Psoas muscle (tissue), 8 donors: Measurements from ENCODE around the gene AOC3. TPM values are rescaled to one million over a fixed set of nuclear protein-coding genes. Genes with fewer than 3 reads are reported as not detected.

Source experiments
- ATAC-seq, 4 donors: fragments of 200-7000 bp; cut with Tn5 transposase; one replicate each; pipeline ENCODE4 v1.9.1; 2020; ENCODE audit warnings: moderate library complexity in 3 of 4, mild to moderate bottlenecking in 2 of 4
- DNase-seq, 2 donors: peaks; one replicate each; pipeline ENCODE4 v3.0.0-alpha.2; 2020
- H3K27ac ChIP-seq: fragments of 200-600 bp; one replicate; pipeline ENCODE4 v1.8.0; 2022
- H3K27me3 ChIP-seq, 3 donors: fragments of 200-600 bp in 1 of 3; one replicate each; pipeline versions ENCODE4 v1.6.1 to v1.8.0; 2013 to 2022; ENCODE audit warnings: low read length in 2 of 3, mild to moderate bottlenecking in 2 of 3, moderate library complexity in 1 of 3; ENCODE audit not compliant: insufficient read depth in 3 of 3
- H3K36me3 ChIP-seq, 2 donors: fragments of 200-600 bp in 1 of 2; one replicate each; pipeline versions ENCODE4 v1.6.1 to v1.8.0; 2013 to 2022; ENCODE audit warnings: low read depth in 1 of 2, mild to moderate bottlenecking in 1 of 2, moderate library complexity in 1 of 2; ENCODE audit not compliant: insufficient read depth in 1 of 2
- H3K4me1 ChIP-seq: fragments of 200-600 bp; one replicate; pipeline ENCODE4 v1.8.0; 2022
- H3K4me3 ChIP-seq: fragments of 200-600 bp; one replicate; pipeline ENCODE4 v1.8.0; 2022; ENCODE audit warnings: mild to moderate bottlenecking
- H3K9me3 ChIP-seq: fragments of 200-600 bp; one replicate; pipeline ENCODE4 v1.8.0; 2022
- CTCF ChIP-seq: fragments of 200-600 bp; IDR thresholded peaks from one replicate; pipeline ENCODE4 v1.8.0; 2022; ENCODE audit warnings: antibody characterized with exemption
- WGBS, 3 donors: extraction: QIAGEN DNeasy Blood & Tissue Kit; methylation state at CpG; one replicate each; pipeline versions ENCODE4 v1.1.6 to v1.1.7; 2013; 5-methylcytosine and 5-hydroxymethylcytosine counted together
- intact Hi-C, 2 donors: fragments of 100-400 bp; cut with DNase I; formaldehyde crosslinking; loops; one replicate each; pipeline versions ENCODE4 v1.11.0 to v1.14.2; 2022
- polyA plus RNA-seq, 3 donors: library from polyadenylated mRNA; stranded (reverse); fragments of 200-250 nt; gene quantifications; one replicate each; pipeline ENCODE4 v1.2.3, GENCODE V29; 2013
- total RNA-seq, 4 donors: library from RNA; stranded (reverse); fragmentation: NEBNext Ultra II Directional in 2 of 4; extraction: Animal tissue kit (Norgen Biotek cat#: 25700) in 2 of 4; gene quantifications; one replicate each; pipeline versions ENCODE4 v1.2.1 to v1.2.4, GENCODE V29; 2021 to 2023
- donor health status: healthy with polysubstance abuse.
- donor health status: DM: no; HTN: no; CAD: no; lungs with moderate emphysema.
- donor health status: Bipolar disorder and iron deficiency.
- donor health status: healthy.
- donor health status: DM: yes; HTN: yes; CAD: no.
- donor health status: DM: no; HTN: no; CAD: no.
- donor health status: DM: no; HTN: no; CAD: no.
- donor health status: DM: yes; HTN: yes; CAD: no.

AOC3 gene
- total and polyA plus RNA-seq, 7 donors, result 5.8 to 11.8 (median 8.4) TPM

GRCh38 chr17:42841975-42842685 lies 8.9 kb upstream of the AOC3 start:
- H3K9me3 ChIP-seq, result no peaks in the 10 kb centered on the region
- H3K4me3 ChIP-seq, result no peak overlapping the region
- H3K4me1 ChIP-seq, result no peaks in the 10 kb centered on the region
- 76 to 79% (median 77%) methylated on average over 11 of the region's 11 CpGs for WGBS, 3 donors
- no peak for TF ChIP-seq CTCF
- ATAC-seq (no peak), DNase-seq (no peak)
- H3K27ac ChIP-seq, result no peak overlapping the region
- H3K27me3 ChIP-seq, result no peaks in the 10 kb centered on the region
- intact Hi-C loops, result loop anchor here in 1 of 2 donors (5.0 kb wide), 1 partner anchor 90 kb away; no protein-coding TSS in a partner anchor
- H3K36me3 ChIP-seq, result peaks cover 23 to 88% of the 10 kb centered on the region in 2 donors

GRCh38 chr17:42843358-42843934 lies 7.6 kb upstream of the AOC3 start:
- peak; percentile 93 for TF ChIP-seq CTCF
- Histone ChIP-seq H3K4me3 (no peak overlapping the region), H3K27me3 (no peaks in the 10 kb centered on the region), H3K4me1 (no peaks in the 10 kb centered on the region), H3K36me3 (peaks cover 15 to 75% of the 10 kb centered on the region in 2 donors), H3K9me3 (no peaks in the 10 kb centered on the region), H3K27ac (no peak overlapping the region)
- intact Hi-C loops, result loop anchor here (1.0 to 5.0 kb wide), 2 partner anchors 89 to 94 kb away; no protein-coding TSS in a partner anchor
- DNase-seq (no peak), ATAC-seq (peak; percentile 50 to 85 (median 74))
- 27 to 39% (median 32%) methylated on average over 6 of the region's 6 CpGs for WGBS, 3 donors

- no peak for TF ChIP-seq CTCF
- Histone ChIP-seq H3K27ac (no peak within 1 kb of the TSS), H3K4me3 (no peak within 1 kb of the TSS), H3K36me3 (peaks cover 15 to 66% of the 10 kb centered on the region in 2 donors), H3K4me1 (no peaks in the 10 kb centered on the region), H3K9me3 (no peaks in the 10 kb centered on the region), H3K27me3 (no peaks in the 10 kb centered on the region)
- DNase-seq (no peak), ATAC-seq (no peak)
- intact Hi-C loops, result loop anchor here in 1 of 2 donors (5.0 kb wide), 1 partner anchor 88 kb away; no protein-coding TSS in a partner anchor
- 63 to 72% (median 66%) methylated on average over 4 of the region's 4 CpGs for WGBS, 3 donors
These were observed 6.7 kb upstream of the AOC3 start, which contains the start of gene AOC2 for GRCh38 chr17:42844271-42844670. Gene AOC2 (plus strand): TSS chr17:42844580. CDS start chr17:42844627, 47 bp downstream.

- intact Hi-C loops, result loop anchor here in 1 of 2 donors (5.0 kb wide), 1 partner anchor 87 kb away; no protein-coding TSS in a partner anchor
- Histone ChIP-seq H3K4me1 (no peaks in the 10 kb centered on the region), H3K9me3 (no peaks in the 10 kb centered on the region), H3K4me3 (no peak overlapping the region), H3K27ac (no peak overlapping the region), H3K27me3 (no peaks in the 10 kb centered on the region), H3K36me3 (peaks cover 15 to 60% of the 10 kb centered on the region in 2 donors)
- DNase-seq, result no peak
- WGBS, 3 donors, result 86 to 88% (median 86%) methylated on average over 24 of the region's 24 CpGs
- peak in 1 of 4 donors; percentile 12 for ATAC-seq
- TF ChIP-seq CTCF, result no peak
These were observed 6.0 kb upstream of the AOC3 start for GRCh38 chr17:42844761-42845555.
